Activated CD4-positive, alpha-beta T cell treated with anti-CD3 and anti-CD28 coated beads, Interleukin-2, amount 50 U/mL, for 24 hours (primary cell): ENCODE measurements around the gene HOXC4.
"Not testable (repeated sequence)": the region's sequence is repeated elsewhere in the genome, so short reads cannot be mapped to it uniquely, and the experiment has no call there.

Source experiments
- DNase-seq, 2 donors: peaks; one replicate each; pipeline ENCODE4 v3.0.0-alpha.2; 2020; ENCODE audit warnings: low read depth in 1 of 2, low spot score in 1 of 2

HOXC4 gene

DNA sequence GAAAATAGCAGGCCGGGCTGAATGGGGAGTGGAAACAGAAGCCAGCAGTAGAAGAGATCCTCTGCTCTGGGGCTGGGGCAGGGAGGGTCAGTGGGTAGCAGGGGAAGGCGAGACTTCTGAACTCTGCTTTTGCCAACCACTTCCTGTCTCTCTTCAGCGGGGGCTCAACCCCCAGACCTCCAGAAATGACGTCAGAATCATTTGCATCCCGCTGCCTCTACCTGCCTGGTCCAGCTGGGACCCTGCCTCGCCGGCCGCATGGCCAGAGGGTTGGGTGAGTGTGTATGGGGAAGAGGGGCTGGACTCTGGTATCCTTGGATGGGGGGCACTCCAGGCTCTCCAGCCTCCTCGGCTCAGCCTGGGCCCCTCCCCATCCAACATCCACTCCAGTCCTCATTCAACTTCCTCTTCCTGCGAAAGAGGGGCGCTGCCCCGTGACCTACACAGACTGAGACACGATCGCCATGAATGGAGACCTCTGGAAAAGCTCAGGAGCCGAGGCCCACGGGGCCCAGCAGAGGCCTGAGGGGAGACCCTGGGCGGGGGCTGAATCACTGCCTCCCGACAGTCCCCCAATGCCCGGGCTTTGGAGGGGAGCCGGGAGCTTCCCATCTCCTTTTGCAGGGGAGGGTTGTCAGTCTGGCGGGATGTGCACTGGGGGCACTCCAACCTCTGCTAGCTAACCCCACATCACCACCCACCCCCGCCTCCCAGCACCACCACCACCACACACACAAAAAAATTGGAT, 458 bp upstream of the HOXC4 start:
- DNase-seq: no peak

DNA sequence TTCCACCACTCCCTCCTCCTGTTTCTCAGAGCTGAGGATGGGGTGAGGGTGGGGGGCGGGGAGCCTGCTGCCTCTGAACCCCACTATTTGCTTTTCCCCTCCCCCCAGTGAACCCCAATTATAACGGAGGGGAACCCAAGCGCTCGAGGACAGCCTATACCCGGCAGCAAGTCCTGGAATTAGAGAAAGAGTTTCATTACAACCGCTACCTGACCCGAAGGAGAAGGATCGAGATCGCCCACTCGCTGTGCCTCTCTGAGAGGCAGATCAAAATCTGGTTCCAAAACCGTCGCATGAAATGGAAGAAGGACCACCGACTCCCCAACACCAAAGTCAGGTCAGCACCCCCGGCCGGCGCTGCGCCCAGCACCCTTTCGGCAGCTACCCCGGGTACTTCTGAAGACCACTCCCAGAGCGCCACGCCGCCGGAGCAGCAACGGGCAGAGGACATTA, 1.1 kb downstream of the HOXC4 start:
- DNase-seq: no peak

DNA sequence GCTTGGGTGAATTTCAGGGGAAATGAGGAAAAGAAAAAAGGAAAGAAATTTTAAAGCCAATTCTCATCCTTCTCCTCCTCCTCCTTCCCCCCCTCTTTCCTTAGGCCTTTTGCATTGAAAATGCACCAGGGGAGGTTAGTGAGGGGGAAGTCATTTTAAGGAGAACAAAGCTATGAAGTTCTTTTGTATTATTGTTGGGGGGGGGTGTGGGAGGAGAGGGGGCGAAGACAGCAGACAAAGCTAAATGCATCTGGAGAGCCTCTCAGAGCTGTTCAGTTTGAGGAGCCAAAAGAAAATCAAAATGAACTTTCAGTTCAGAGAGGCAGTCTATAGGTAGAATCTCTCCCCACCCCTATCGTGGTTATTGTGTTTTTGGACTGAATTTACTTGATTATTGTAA, 1.9 kb downstream of the HOXC4 start:
- no peak for DNase-seq

DNA sequence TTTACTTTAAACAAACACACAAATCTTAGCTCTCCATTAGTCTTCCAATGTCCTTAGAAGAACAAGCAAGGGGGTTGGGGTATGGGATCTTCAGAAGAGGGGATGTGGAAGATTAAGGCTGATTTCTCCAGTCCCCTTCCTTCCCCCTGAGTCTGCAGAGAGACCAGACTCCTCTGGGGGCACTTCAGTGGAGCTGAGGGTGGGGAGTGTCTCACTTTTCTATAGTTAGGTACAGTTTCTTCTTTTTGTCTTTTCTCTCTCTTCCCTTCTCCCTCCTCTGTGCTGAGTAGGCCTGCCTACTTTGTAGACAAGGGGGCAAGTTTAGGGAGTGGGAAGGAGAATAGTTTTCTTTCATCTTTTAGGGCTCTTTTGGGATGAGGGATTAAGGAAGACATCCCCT, 2.5 kb downstream of the HOXC4 start:
- DNase-seq: no peak

DNA sequence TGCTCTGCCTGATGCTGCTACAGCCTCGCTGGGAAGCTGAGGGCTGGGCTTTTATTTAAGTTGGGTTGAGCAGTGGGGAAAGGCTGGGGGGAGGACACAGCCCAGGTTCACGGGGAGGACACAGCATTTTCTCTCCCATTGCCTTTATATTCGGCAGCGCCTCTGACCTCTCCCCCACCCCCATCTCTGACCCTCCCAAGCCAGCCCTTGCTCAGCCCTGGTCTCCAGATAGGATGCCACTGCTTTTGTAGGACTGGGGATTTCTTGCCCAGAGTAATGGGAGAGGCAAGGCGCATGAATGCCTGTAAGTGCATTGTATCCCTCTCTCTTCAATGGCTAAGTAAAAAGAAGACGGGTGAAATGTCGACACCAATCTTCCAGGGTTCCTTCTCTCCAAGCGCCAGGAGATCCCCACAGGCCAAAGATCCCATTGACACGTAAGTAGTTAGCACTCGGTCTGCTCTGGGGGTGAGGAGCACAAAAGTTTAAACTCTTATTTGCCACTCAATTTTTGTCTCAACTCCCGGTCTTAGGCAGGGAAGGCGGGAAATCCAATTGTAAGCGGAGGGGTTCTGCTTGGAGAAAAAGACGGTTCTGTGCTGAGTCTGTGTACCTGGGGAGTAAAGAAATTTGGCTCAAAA, 4.6 kb downstream of the HOXC4 start:
- DNase-seq: no peak

- DNase-seq: no peak
Observed at GRCh38 chr12:54059668-54060067, 6.0 kb downstream of the HOXC4 start.

- DNase-seq: no peak
Observed at GRCh38 chr12:54060174-54060974, 6.7 kb downstream of the HOXC4 start.

DNA sequence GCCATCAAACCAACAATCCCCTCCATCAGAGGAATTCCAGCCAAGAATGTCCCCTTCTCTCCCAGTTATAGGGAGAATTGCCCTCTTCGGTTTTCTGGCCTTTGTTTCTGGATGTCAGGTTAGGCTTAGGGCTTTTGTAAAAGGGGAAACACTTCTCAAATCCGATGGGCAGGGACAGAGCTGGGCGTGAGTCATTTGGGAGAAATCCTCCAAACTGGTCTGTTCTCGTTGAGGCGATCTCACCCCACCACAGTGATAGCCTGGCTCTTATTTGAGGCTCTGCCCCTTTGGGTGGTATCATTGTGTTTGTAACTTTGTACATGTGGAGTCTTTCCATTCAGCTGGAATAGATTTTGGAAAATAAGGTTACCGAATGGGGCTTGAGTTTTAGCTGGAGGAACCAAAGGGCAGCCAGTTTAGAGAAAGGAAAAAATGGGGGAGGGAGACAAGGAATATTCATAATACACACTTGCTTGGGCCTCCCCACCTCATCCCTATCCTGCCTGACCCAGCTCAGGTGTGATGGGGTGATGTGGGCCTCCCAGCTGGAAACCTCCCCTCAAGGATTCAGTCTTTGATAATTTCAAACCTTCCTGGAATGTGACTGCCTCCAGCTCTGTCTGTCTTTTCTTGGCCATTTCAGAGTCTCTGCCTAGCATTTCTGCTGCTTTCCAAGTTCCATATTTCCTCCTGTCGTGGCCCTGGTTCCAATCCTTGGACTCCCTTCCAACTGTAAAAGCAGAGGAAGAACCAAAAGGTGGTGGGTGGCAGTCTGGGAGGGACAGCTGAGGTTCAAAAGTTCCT, 7.5 kb downstream of the HOXC4 start:
- no peak for DNase-seq

- no peak for DNase-seq
Observed at GRCh38 chr12:54065677-54066076, 12.0 kb downstream of the HOXC4 start.

DNA sequence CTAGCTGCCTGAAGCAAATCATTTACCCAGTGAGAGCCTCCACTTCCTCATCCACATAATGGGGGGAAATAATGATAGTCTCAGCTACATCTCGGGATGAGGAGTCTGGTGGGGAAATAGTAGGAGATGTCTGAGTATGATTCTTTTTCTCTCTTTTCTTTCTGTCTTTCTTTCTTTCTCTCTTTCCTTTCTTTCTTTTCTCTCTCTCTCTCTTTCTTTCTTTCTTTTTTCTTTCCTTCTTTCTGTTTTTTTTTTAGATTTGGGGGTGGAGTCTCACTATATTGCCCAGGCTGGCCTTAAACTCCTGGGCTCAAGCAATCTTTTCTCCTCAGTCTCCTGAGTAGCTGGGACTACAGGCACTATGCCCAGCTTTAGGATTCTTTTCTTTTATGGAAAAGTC, 12.8 kb downstream of the HOXC4 start:
- no peak for DNase-seq

- DNase-seq: no peak
Observed at GRCh38 chr12:54068418-54069070, 14.9 kb downstream of the HOXC4 start.

GRCh38 chr12:54071942-54072341, 18.3 kb downstream of the HOXC4 start:
- DNase-seq: no peak

GRCh38 chr12:54074308-54074707, 20.7 kb downstream of the HOXC4 start:
- no peak for DNase-seq

- DNase-seq: no peak
Observed at GRCh38 chr12:54075409-54075808, 21.8 kb downstream of the HOXC4 start.

GRCh38 chr12:54075974-54076373, 22.3 kb downstream of the HOXC4 start:
- no peak for DNase-seq

DNA sequence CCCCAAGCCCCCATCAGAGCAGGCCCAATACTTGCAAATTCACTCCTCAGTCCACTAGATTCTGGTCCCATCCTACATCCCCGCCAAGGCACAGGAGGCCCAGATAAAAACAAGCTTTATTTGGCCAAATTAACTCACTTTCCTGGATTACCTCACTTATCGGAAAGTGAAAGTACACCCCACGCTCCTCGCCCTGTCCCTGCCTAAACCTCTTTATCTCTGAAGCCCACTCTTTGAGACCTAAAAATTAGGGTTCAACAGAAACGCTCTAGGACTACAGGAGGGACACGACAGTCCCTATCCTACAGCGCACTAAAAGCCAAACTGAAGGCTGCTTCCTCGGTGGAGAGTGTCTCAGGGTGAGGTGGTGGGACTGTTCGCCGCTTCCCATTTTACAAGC, 24.2 kb downstream of the HOXC4 start:
- DNase-seq: not testable (repeated sequence)

DNA sequence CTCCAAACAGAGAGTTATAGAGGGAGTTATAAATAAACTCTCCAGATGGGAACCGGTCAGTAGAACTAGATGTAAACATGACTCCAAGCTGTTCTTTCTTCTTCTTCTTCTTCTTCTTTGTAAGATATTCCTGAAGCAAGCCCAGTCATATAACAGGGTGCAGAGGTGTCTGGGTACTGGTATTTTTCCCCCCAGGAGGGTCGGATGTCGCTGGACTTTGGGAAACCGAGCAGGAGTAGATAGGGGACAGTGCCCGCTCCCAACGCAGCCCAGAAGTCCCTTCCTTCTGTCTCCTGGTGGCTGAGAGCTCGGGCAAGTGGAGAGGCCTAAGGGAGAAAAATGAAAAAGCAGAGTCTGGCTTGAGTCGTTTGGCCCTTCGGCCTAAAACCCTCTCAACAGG, 25.5 kb downstream of the HOXC4 start:
- DNase-seq: not testable (repeated sequence)

DNA sequence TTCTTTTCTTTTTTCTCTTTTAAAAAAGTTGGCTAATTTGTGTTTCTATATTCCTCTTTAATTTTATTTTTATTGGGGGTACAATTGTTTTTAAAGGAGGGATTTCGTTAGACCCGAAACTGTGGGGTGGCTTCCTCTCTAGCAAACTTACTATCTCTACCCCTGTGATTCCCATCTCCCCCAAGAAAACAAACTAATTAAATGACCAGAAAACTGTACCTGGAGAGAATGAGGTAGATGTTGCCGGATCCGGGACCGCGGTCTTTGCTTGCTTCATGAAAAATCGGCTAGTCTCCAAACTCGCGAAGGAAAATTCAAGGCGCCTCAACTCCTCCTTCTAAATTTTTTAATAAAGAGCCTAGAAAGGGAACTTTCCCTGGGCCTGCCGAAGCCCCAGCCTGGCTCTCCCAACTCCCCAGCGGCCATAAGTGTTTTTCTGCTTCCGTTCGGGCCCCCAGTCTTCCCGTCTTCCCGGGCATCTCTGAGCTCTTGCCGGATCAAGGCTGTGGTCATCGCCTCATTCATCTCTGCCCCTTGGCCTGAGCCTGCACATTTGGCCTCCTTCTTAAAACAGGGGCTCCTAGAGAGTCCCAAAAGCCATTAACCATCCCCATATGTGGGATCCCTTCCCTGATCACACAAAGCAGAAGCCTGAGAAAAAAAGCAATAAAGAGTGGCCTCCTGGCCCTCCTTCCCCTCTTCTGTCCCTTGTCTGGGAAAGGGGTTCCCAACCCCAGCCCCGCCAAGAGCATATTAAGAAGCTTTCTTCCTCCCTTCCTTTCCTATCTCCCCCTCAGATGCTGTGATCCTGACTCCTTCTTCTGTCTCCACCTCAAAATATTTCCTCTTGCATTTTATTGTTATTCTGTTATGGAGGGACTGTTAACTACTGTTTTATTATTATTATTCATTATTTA, 26.6 kb downstream of the HOXC4 start:
- DNase-seq: not testable (repeated sequence)

GRCh38 chr12:54081053-54081514, 27.4 kb downstream of the HOXC4 start:
- not testable (repeated sequence) for DNase-seq
